ENCODE data around the gene WFDC8. TPM values are rescaled to one million over a fixed set of nuclear protein-coding genes. Genes with fewer than 3 reads are reported as not detected.

Gene WFDC8
- total RNA-seq, 2 donors from 2014 or later: not detected

- intact Hi-C loops (cut with DNase I): no loop called here
- no peak for DNase-seq (ENCODE audit: low spot score)
Observed at GRCh38 chr20:45506398-45506797, 72.7 kb downstream of the WFDC8 start.

- intact Hi-C loops (cut with DNase I): no loop called here
- no peak for DNase-seq (ENCODE audit: low spot score)
Observed at GRCh38 chr20:45503403-45503802, 75.7 kb downstream of the WFDC8 start.

GRCh38 chr20:45502561-45502960, 76.5 kb downstream of the WFDC8 start:
- intact Hi-C loops (cut with DNase I): no loop called here
- DNase-seq (ENCODE audit: low spot score): no peak

Other genes with a start within 250 kb of the WFDC8 start
- gene SDC4, start 230.9 kb downstream of the WFDC8 start, total RNA-seq: 100 to 1,000 TPM in 1 of 2 donors, 10 to 100 TPM in 1; 85.7 to 104 TPM
- gene SYS1, start 216.1 kb downstream of the WFDC8 start, total RNA-seq: 10 to 100 TPM; 21.8 to 22.6 TPM
- 1 to 10 TPM; 1.4 to 2.0 TPM for gene TP53TG5, start 201.0 kb downstream of the WFDC8 start, total RNA-seq
- gene DBNDD2, start 171.0 kb downstream of the WFDC8 start, total RNA-seq: 100 to 1,000 TPM; 119 to 141 TPM
- 100 to 1,000 TPM; 120 to 138 TPM for gene PIGT, start 163.1 kb downstream of the WFDC8 start, total RNA-seq
- gene WFDC2, start 109.5 kb downstream of the WFDC8 start, total RNA-seq: 10 to 100 TPM; 38.0 to 57.7 TPM
- gene SPINT3, start 63.7 kb downstream of the WFDC8 start, total RNA-seq: not detected
- not detected for gene WFDC6, start 39.8 kb downstream of the WFDC8 start, total RNA-seq
- gene EPPIN, start 31.9 kb downstream of the WFDC8 start, total RNA-seq: not detected
- gene WFDC10A, start 50.5 kb upstream of the WFDC8 start, total RNA-seq: not detected
- not detected for gene WFDC9, start 52.0 kb upstream of the WFDC8 start, total RNA-seq
- not detected for gene WFDC11, start 91.0 kb upstream of the WFDC8 start, total RNA-seq
- not detected for gene WFDC13, start 122.8 kb upstream of the WFDC8 start, total RNA-seq
- gene WFDC10B, start 125.7 kb upstream of the WFDC8 start, total RNA-seq: under 1 TPM in 1 of 2 donors, not detected in 1; 0.48 TPM
- gene SPINT4, start 143.1 kb upstream of the WFDC8 start, total RNA-seq: not detected
- 1 to 10 TPM in 1 of 2 donors, not detected in 1; 4.7 TPM for gene WFDC3, start 212.6 kb upstream of the WFDC8 start, total RNA-seq
- gene DNTTIP1, start 212.7 kb upstream of the WFDC8 start, total RNA-seq: 10 to 100 TPM; 20.3 to 23.7 TPM
- gene UBE2C, start 233.4 kb upstream of the WFDC8 start, total RNA-seq: under 1 TPM in 1 of 2 donors, not detected in 1; 0.79 TPM
- gene TNNC2, start 248.0 kb upstream of the WFDC8 start, total RNA-seq: under 1 TPM; 0.48 to 0.60 TPM